CD4-positive, alpha-beta T cell treated with Interferon alpha-2 for 1 hour (primary cell): Measurements from ENCODE around the gene CATSPERZ.
"Not testable (repeated sequence)": the region's sequence is repeated elsewhere in the genome, so short reads cannot be mapped to it uniquely, and the experiment has no call there.

ENCODE experiments used
- DNase-seq, 2 donors: peaks; one replicate each; pipeline ENCODE4 v3.0.0-alpha.2; 2020 to 2022

CATSPERZ gene

DNA sequence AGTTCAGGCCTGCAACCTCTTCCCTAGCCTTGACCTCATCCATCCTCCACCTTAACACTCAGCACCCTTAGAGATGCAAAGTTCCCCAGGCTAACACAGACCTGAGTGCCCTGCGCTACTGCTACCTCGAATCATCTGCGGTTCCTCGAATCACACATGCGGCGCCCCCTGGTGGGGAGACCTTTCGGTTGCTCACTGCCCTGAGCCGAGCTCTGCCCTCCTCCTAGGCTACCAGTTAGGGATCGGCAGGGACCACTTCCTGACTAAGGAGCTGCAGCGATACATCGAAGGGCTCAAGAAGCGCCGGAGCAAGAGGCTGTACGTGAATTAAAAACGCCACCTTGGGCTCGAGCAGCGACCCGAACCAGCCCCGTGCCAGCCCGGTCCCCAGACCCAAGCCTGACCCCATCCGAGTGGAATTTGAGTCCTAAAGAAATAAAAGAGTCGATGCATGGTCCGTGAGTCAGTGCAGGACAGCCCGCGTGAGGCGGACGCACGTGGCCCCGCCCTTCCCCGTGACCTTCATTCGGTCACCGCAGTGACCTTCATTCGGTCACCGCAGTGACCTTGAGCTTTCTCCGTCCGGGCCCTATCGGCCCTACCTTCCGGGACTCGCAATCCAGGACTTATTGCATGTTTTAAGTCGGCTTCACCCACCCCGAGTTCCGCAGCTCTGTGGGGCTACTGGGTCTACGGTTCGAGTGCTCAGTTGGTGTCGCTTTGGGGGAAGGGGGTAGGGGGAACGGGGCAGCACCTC, 4.3 kb downstream of the CATSPERZ start:
- peak; percentile 90 to 92 for DNase-seq

DNA sequence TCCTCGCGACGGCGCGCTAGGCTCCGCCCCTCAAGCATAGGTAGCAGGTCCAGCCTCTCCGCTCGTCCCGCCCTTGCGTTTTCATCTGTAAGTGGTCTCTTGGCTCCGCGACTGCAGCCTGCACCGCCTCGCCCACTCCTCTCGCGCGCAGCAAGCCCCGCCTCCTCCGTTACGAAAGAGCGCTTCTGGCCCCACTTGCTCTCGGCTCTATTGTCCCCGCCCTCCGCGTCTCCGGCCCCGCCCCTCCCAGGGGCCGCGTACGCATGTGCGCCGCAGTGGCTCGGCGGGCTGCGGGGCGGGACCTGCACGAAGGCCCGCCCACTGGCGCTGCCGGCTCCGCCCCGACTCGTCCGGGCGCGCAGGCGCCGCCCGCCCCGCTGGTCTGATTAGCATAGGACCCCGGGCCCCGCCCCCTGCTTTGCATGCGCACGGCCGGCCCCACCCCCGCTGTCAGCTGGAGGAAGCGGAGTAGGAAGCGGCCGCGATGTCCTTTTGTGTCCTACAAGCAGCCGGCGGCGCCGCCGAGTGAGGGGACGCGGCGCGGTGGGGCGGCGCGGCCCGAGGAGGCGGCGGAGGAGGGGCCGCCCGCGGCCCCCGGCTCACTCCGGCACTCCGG, 5.0 kb downstream of the CATSPERZ start, which contains the start of gene ESRRA:
Gene ESRRA (plus strand): TSS at position 450 of the 616 bp plus-strand sequence. CDS start 1,656 bp downstream, outside the sequence.
- DNase-seq, result peak; percentile 98 to 99

DNA sequence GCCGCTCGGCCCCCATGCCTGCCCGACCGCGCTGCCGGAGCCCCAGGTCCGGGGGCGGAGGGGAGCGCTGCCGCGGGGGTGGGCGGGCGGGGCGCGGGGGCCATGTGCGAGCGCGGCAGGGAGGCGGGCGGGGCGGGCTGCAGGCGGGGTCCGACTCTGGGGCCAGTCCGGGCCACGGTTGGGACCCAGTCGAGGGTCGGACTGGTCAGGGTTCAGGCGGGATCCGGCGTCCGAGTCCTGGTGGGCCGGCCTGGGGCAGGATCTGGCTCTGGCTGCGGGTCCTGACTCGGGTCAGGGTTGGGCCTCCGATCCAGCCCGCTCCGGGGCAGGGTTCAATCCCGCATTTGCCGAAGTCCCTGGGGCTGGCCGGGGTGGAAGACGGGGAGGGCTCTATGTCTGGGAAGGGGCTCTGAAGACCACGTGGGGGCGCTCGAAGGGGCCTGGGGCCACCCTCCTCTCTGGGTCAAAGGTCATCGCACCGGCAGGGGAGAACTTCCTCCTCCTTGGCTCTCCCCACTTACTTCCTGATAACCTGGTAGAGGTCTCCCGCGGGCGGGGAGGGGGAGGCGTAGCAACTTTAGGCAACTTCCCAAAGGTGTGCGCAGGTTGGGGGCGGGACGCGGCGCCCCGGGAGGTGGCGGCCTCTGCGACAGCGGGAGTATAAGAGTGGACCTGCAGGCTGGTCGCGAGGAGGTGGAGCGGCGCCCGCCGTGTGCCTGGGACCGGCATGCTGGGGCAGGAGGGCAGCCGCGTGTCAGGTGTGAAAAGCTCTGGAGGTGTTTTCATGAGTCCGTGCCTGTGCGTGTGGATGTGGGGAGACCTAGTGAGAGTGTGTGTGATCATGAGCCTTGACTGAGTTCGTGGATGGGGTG, 5.8 kb downstream of the CATSPERZ start:
- DNase-seq, result peak; percentile 71 to 80

DNA sequence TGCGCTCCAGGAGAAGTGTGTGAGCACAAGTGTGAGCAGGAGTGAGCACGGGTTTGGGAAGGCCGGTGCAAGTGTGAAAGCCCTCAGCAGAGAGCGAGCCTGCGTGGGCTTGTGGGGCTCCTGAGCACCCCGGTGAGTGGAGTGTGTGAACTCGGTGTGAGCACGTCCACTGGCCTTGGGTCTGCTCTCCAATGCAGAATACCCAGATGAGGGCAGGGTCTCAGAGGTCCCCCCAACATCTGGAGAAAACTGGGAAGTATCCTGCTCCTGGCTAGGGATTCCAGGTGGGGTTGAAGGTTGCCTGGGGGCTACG, 6.4 kb downstream of the CATSPERZ start:
- no peak for DNase-seq

DNA sequence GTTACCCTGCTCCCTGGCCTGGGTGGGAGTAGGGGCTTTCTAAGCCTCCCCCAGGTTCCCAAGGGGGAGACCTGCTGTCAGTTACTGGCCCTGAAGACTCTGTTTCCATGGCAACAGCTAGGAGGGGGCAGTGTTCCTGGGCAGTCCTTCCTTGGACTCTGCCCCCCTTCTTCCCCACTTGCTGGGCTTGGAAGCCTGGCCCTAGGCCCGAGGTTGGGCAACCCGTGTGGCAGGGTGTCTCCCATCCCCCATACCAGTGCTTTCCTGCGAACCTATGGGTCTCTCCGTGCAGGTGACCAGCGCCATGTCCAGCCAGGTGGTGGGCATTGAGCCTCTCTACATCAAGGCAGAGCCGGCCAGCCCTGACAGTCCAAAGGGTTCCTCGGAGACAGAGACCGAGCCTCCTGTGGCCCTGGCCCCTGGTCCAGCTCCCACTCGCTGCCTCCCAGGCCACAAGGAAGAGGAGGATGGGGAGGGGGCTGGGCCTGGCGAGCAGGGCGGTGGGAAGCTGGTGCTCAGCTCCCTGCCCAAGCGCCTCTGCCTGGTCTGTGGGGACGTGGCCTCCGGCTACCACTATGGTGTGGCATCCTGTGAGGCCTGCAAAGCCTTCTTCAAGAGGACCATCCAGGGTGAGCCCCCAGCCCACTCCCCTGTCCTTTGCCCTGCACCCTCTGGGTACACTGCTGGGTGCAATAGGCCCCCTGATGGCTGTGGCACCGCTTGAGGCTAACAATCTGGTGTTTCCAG, 6.9 kb downstream of the CATSPERZ start:
- no peak for DNase-seq

DNA sequence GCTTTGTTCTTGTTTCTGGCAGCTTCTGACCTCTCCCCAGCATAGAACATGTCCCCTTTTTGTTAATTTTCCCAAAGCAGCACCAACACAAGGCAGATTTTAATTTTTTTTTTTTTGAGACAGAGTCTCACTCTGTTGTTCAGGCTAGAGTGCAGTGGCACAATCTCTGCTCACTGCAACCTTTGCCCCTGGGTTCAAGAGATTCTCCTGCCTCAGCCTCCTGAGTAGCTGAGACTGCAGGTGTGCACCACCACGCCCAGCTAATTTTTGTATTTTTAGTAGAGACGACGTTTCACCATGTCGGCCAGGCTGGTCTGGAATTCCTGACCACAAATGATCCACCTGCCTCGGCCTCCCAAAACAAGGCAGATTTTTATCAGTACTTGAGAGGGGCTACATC, 7.6 kb downstream of the CATSPERZ start:
- DNase-seq, result not testable (repeated sequence)

DNA sequence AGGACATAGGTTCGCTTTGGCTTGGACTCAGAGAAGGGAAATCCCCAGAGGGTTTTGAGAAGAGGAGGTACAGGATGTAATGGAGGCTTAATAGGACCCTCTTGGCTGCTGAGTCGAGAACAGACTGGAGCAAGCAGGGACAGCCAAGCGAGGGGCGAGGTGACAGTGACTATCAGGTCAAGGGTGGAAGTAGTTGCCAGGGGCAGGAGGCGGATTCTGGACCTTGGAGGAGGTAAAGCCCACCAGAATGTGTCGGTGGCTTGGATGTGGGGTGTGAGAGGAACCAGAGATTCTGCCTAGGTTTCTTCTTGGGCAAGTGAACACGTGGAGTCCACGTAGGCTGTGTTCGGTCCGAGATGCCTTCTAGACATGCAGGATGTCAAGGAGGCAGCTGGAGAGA, 12.8 kb downstream of the CATSPERZ start:
- DNase-seq, result no peak

DNA sequence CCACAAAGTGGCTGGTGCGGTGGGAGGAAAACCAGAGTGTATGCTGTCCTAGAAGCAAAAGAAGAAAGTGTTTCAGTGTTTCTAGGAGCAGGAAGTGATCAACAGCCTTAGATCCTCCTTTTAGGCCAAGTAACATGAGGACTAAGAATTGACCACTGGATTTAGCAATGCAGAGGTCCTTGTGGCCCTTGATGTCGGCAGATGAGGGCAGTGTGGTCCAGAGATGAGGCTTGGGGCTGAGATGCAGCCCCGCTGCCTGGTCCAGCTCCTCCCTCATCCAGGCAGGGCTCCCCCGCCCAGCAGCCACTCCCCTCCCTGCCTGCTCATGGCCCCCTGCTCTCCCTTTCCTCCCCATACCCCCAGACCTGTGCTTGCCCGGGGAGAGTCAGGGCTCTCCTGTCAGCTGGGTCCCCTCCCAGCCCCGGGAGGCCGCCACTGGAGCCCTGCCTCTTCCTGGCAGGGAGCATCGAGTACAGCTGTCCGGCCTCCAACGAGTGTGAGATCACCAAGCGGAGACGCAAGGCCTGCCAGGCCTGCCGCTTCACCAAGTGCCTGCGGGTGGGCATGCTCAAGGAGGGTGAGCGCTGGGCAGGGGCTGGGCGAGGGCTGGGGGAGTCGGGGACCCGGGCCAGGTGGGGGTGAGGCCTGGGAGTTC, 13.5 kb downstream of the CATSPERZ start:
- DNase-seq, result no peak

DNA sequence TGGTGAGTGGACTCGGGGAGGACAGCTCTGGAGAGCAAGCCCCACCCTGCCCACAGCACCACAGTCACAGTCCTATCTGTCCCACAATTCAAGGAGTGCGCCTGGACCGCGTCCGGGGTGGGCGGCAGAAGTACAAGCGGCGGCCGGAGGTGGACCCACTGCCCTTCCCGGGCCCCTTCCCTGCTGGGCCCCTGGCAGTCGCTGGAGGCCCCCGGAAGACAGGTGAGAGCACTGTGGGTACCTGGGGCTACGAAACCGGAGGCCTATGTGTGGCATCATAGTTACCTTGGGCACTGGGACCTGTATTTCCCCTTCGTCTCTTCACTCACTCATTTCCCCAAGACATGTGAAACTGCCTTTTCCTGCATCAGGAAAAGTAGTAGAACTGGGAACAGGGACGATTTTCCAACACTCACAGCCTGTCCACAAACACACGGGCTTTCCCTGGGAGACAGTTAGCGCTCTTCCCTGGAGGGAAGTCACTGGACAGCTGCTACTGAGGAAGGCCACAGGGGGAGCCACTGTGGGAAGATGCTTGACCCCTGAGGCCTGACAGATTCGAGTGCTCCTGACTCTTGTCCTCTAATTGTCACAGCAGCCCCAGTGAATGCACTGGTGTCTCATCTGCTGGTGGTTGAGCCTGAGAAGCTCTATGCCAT, 14.1 kb downstream of the CATSPERZ start:
- no peak for DNase-seq

DNA sequence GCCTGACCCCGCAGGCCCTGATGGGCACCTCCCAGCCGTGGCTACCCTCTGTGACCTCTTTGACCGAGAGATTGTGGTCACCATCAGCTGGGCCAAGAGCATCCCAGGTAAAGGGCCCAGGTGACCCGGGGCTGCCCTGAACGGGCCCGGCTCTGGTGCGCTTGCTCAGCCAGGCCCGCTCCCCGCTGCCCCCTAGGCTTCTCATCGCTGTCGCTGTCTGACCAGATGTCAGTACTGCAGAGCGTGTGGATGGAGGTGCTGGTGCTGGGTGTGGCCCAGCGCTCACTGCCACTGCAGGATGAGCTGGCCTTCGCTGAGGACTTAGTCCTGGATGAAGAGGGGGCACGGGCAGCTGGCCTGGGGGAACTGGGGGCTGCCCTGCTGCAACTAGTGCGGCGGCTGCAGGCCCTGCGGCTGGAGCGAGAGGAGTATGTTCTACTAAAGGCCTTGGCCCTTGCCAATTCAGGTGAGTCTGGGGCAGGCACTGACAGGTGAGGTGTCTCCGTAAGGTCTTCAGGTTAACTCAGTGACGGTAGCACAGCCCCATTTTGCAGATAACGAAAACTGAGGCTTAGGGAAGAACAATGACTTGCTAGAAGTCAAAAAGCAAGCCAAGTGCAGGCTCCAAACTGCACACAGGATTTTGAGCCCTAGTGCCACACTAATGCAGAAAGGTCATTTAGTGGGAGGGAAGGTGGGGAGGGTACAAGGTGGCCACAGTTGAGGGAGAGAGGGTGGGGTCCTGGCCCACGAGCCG, 14.8 kb downstream of the CATSPERZ start:
- DNase-seq, result no peak

DNA sequence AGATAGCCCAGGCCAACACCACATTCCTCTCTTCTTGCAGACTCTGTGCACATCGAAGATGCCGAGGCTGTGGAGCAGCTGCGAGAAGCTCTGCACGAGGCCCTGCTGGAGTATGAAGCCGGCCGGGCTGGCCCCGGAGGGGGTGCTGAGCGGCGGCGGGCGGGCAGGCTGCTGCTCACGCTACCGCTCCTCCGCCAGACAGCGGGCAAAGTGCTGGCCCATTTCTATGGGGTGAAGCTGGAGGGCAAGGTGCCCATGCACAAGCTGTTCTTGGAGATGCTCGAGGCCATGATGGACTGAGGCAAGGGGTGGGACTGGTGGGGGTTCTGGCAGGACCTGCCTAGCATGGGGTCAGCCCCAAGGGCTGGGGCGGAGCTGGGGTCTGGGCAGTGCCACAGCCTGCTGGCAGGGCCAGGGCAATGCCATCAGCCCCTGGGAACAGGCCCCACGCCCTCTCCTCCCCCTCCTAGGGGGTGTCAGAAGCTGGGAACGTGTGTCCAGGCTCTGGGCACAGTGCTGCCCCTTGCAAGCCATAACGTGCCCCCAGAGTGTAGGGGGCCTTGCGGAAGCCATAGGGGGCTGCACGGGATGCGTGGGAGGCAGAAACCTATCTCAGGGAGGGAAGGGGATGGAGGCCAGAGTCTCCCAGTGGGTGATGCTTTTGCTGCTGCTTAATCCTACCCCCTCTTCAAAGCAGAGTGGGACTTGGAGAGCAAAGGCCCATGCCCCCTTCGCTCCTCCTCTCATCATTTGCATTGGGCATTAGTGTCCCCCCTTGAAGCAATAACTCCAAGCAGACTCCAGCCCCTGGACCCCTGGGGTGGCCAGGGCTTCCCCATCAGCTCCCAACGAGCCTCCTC, 15.7 kb downstream of the CATSPERZ start:
- not testable (repeated sequence) for DNase-seq

DNA sequence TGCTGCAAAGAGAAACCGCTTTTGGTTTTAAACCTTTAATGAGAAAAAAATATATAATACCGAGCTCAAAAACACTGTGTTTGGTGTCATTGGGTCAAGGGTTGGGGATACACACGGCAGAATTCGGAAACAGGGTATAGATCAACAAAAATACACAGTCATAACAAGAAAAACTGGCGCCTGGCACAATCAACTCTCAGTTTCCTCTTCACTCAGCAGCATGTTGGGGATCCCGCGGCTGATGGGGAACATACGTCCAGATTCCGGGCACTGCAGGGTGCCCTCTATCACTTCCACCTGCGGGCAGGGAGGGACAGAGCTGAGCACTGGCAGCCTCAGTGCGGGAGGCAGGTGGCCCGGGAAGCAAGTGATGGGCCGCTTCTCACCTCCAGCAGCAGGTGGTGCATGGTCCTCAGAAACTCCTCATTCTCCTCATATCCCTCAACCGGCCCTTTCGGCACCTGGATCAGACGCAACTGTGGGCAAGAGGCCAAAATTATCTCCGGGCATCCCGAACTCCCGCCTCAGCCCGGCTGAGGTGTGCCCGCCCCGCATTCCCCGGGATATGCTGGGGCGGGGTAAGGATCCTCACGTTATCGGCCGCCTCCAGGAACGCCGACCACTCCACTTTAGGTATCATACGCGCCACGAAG, 16.6 kb downstream of the CATSPERZ start:
- DNase-seq, result peak; percentile 45 to 53

DNA sequence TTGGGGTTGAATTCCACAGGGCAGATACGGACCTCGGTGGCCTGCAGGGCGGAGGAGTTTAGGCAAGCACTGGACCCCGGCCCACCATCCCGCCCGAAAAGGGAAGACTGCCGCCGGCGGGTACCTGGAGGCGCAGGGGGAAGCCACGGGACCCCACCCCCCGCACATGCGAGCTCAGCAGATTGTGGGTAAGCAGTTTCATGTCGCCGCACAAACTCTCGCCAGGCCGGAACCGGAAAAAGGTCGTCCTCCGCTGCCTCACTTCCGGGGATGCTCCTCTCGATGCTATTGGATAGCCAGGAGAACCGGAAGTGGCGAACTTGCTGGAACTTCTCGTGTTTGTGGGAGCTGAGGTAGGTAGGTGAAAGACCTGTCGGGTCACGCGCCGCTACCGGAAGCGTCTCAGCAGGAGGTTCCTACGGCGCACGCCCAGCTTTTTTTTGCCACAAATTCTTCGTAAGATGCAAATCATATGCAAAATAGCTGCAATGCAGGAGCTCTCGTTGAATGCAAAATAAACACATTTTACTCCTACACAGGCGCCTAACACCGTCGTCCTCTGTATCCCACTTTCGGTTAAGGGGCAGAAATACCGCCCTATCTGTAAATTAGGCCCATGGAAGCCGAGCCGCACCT, 17.3 kb downstream of the CATSPERZ start, which contains the start of gene TRMT112:
Gene TRMT112 (minus strand): TSS at position 235 of the 636 bp plus-strand sequence. CDS start 33 bp downstream, at position 202.
- peak; percentile 96 to 99 for DNase-seq

DNA sequence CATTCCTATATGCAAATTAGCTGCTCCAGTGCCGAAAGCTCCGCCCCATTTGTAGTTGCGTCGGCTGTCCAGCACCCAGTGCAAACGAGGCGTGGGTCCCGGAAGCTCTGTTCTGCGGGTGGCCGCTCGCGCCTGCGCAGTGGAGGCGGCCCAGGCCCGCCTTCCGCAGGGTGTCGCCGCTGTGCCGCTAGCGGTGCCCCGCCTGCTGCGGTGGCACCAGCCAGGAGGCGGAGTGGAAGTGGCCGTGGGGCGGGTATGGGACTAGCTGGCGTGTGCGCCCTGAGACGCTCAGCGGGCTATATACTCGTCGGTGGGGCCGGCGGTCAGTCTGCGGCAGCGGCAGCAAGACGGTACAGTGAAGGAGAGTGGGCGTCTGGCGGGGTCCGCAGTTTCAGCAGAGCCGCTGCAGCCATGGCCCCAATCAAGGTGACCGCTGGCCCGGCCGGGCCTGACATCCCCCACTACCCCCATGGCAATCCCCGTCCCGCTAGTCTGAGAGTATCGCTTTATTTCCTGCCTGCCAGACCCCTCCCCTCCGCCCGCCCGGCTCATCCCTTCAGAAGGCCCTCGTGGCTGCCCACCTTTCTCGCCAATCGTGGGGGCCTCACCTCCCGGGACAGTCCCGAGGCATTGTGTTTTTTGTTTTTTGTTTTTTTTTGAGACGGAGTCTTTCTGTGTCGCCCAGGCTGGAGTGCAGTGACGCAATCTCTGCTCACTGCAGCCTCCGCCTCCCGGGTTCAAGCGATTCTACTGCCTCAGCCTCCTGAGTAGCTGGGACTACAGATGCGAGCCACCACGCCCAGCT, 18.0 kb downstream of the CATSPERZ start, which contains the start of gene PRDX5:
Gene PRDX5 (plus strand): TSS at position 161 of the 805 bp plus-strand sequence. CDS start 95 bp downstream, at position 256.
- peak; percentile 97 for DNase-seq

DNA sequence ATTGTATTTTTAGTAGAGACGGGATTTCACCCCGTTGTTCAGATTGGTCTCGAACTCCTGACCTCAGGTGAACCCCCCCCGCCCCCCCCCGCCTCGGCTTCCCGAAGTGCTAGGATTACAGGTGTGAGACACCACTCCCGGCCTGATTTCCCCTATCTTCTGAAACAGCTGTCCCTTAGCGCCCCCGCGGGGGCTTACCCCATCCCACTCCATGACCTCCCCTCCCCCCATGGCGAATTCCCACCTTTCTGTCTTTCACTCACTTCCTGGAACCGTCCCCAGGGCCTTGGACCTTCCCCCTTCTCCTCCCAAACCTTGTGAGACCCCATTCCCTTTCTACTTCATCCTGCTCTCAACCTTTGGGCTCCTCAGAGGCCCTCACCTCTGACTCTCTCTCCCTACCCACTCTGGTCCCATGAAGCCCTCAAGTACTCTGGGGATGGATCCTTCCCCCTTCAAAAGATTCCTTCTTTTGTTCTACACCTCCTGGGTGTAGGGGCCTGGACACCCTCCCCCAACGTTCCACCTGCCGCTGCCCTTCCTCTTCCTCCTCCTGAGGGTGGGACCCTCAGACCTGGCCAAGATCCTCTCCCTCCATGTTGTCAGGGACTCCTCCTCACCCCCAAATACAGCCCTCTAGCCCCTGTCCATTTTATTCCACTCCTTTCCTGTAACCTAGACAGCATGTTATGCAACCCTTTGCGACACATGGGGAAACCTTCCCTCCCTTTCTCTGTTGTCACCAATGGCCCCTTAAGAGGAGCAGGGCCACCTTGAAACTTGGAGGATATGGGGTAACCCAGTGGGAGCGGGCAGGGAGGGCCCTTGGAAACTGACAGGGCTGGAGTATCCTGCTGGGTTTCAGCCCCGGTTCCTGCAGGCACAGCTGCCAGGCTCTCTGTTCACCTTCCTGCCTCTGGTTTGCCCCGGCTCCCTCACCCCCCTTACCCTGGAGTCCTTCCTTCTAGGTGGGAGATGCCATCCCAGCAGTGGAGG, 18.9 kb downstream of the CATSPERZ start:
- DNase-seq, result no peak

DNA sequence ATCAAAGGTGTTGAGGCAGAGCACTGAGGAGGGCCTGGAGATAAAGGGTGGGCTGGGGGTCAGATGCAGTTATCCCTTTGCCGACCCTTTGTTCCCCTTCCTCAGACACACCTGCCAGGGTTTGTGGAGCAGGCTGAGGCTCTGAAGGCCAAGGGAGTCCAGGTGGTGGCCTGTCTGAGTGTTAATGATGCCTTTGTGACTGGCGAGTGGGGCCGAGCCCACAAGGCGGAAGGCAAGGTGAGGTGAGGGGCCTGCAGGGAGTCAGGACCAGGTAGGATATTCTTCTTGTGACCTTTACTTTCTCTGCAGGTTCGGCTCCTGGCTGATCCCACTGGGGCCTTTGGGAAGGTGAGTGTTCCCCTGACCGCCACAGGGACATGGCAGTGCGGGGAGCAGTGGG, 20.4 kb downstream of the CATSPERZ start:
- DNase-seq, result no peak
